HepG2 (cell line): ENCODE results near the gene TDP2. TPM values are rescaled to one million over a fixed set of nuclear protein-coding genes. Genes with fewer than 3 reads are reported as not detected.
A peak's percentile ranks its signal among the peaks of the same experiment; 100 is the strongest.

Experiments used
- ATAC-seq: fragments of 200-7000 bp; cut with Tn5 transposase; 3 replicates; pipeline ENCODE4 v1.9.1; 2020; ENCODE audit warnings: mild to moderate bottlenecking, moderate library complexity
- BruUV-seq: library from RNA; stranded (reverse); fragments of 400-500 nt; replicated peaks from 2 replicates; lab custom pipeline; 2021; lab: Mats Ljungman, UMichigan
- CTCF ChIA-PET: fragments of 300-600 bp; formaldehyde crosslinking; extraction: SDS; loops from one replicate; lab custom pipeline; 2021; ENCODE audit warnings: low total read pairs, inconsistent platforms, low intra/inter-chr PET ratio; lab: Yijun Ruan, JAX
- POLR2A ChIA-PET: fragments of 350-600 bp; sonication (Branson Sonifier 250); formaldehyde crosslinking; loops from one replicate; lab custom pipeline; 2020; ENCODE audit warnings: antibody characterized with exemption, inconsistent platforms; lab: Yijun Ruan, JAX
- DNase-seq: peaks from one replicate; pipeline ENCODE4 v3.0.0-alpha.2; 2015; ENCODE audit warnings: low spot score
- FAIRE-seq: peaks from 3 replicates; lab custom pipeline; 2011; peaks lifted over from hg19 to GRCh38; lab: Jason Lieb, UNC
- H2AFZ ChIP-seq: one replicate; pipeline ENCODE4 v1.6.1; 2011; ENCODE audit warnings: low read length, inconsistent platforms
- H3K27ac ChIP-seq: fragments of 300-600 bp; 3 replicates; pipeline ENCODE4 v1.8.0; 2011; ENCODE audit warnings: mixed run types, mild to moderate bottlenecking, mixed read lengths, low read length, inconsistent platforms; ENCODE audit not compliant: insufficient read depth; ENCODE audit errors: extremely low read length
- H3K27me3 ChIP-seq, 2 experiments: fragments of 200-600 bp in 1 of 2; 2 replicates in 1 of 2; 3 replicates in 1 of 2; pipeline versions ENCODE4 v1.6.0 to v1.8.0; 2011; ENCODE audit warnings: low read length in 2 of 2, mild to moderate bottlenecking in 2 of 2, moderate library complexity in 2 of 2, inconsistent platforms in 1 of 2; ENCODE audit not compliant: insufficient read depth in 2 of 2, control insufficient read depth in 1 of 2
- H3K36me3 ChIP-seq, 2 experiments: fragments of 200-600 bp in 1 of 2; replicated peaks in 1 of 2; 2 replicates in 1 of 2; 3 replicates in 1 of 2; pipeline versions ENCODE4 v1.5.1 to v1.8.0; 2011; ENCODE audit warnings: low read length in 2 of 2, inconsistent platforms in 1 of 2; ENCODE audit not compliant: insufficient read depth in 2 of 2, control insufficient read depth in 1 of 2
- H3K4me1 ChIP-seq: 2 replicates; pipeline ENCODE4 v1.5.1; 2012; ENCODE audit warnings: low read length, inconsistent platforms; ENCODE audit not compliant: insufficient read depth
- H3K4me2 ChIP-seq: 2 replicates; pipeline ENCODE4 v1.6.0; 2011; ENCODE audit warnings: low read depth, low read length, inconsistent platforms
- H3K4me3 ChIP-seq, 3 experiments: fragments of 200-600 bp in 1 of 3; sonication (generic), shearing (Covaris generic) in 1 of 3; replicated peaks in 1 of 3; 2 replicates each; pipeline ENCODE4 v1.5.1; 2011 to 2016; ENCODE audit warnings: low read length in 3 of 3, inconsistent platforms in 2 of 3, low read depth in 2 of 3, mild to moderate bottlenecking in 2 of 3, control low read depth in 1 of 3, mixed read lengths in 1 of 3; ENCODE audit not compliant: insufficient read depth in 1 of 3
- H3K79me2 ChIP-seq: one replicate; pipeline ENCODE4 v1.6.1; 2011; ENCODE audit warnings: low read length, inconsistent platforms; ENCODE audit not compliant: insufficient read depth
- H3K9ac ChIP-seq: 2 replicates; pipeline ENCODE4 v1.6.0; 2011; ENCODE audit warnings: mild to moderate bottlenecking, low read depth, low read length, inconsistent platforms; ENCODE audit not compliant: insufficient read depth
- H3K9me3 ChIP-seq: 2 replicates; pipeline ENCODE4 v1.5.1; 2012; ENCODE audit warnings: mild to moderate bottlenecking, low read length
- H4K20me1 ChIP-seq: 2 replicates; pipeline ENCODE4 v1.6.0; 2011; ENCODE audit warnings: inconsistent platforms, mild to moderate bottlenecking, low read length, moderate library complexity; ENCODE audit not compliant: insufficient read depth
- GATAD1 ChIP-seq: IDR thresholded peaks from 2 replicates; pipeline ENCODE4 v1.6.1; 2016; ENCODE audit warnings: missing genetic modification reagents, missing compliant biosample characterization
- IKZF1 ChIP-seq: fragments of 450-650 bp; IDR thresholded peaks from 2 replicates; pipeline ENCODE4 v1.7.1; 2016
- MATR3 ChIP-seq: sonication (generic); formaldehyde crosslinking; IDR thresholded peaks from 2 replicates; pipeline ENCODE4 v1.4.0; 2020; ENCODE audit warnings: missing genetic modification reagents
- NCOA1 ChIP-seq: sonication (generic); formaldehyde crosslinking; IDR thresholded peaks from 2 replicates; pipeline ENCODE4 v1.9.0; 2021; ENCODE audit warnings: missing genetic modification reagents
- PAX8 ChIP-seq: sonication (generic); formaldehyde crosslinking; IDR thresholded peaks from 2 replicates; pipeline ENCODE4 v1.8.0; 2022; ENCODE audit warnings: mild to moderate bottlenecking, missing genetic modification reagents, borderline replicate concordance
- PHF20 ChIP-seq: sonication (generic); formaldehyde crosslinking; IDR thresholded peaks from 2 replicates; pipeline ENCODE4 v1.5.0; 2020; ENCODE audit warnings: mild to moderate bottlenecking, missing genetic modification reagents
- REXO4 ChIP-seq: sonication (generic); formaldehyde crosslinking; IDR thresholded peaks from 2 replicates; pipeline ENCODE4 v1.8.0; 2022; ENCODE audit warnings: missing genetic modification reagents, mild to moderate bottlenecking, borderline replicate concordance
- SAP130 ChIP-seq: IDR thresholded peaks from 2 replicates; pipeline ENCODE4 v1.6.1; 2016; ENCODE audit warnings: low read depth
- ZNF367 ChIP-seq: sonication (generic); formaldehyde crosslinking; IDR thresholded peaks from 2 replicates; pipeline ENCODE4 v1.4.0; 2020; ENCODE audit warnings: missing genetic modification reagents, borderline replicate concordance
- ZNF549 ChIP-seq: sonication (generic); formaldehyde crosslinking; IDR thresholded peaks from 2 replicates; pipeline ENCODE4 v1.5.0; 2020; ENCODE audit warnings: missing genetic modification reagents
- ZNF672 ChIP-seq: sonication (generic); formaldehyde crosslinking; IDR thresholded peaks from 2 replicates; pipeline ENCODE4 v1.8.1; 2022; ENCODE audit warnings: missing genetic modification reagents
- ZNF839 ChIP-seq: sonication (generic); formaldehyde crosslinking; IDR thresholded peaks from 2 replicates; pipeline ENCODE4 v1.4.0; 2020; ENCODE audit warnings: missing genetic modification reagents, mild to moderate bottlenecking, borderline replicate concordance
- WGBS: methylation state at CpG from one replicate; pipeline ENCODE4 v1.1.6; 2017; ENCODE audit warnings: low lambda C conversion rate; 5-methylcytosine and 5-hydroxymethylcytosine counted together
- in situ Hi-C: cut with HindIII; loops from 2 replicates; pipeline ENCODE4 v1.10.0; 2017; ENCODE audit warnings: low pct_unique_long_range_greater_than_20kb; ENCODE audit not compliant: extremely low pct_ligation_motif_present
- intact Hi-C: fragments of 100-400 bp; cut with micrococcal nuclease; formaldehyde crosslinking; loops from one replicate; pipeline ENCODE4 v1.10.0; 2022; ENCODE audit not compliant: unreplicated experiment
- polyA plus RNA-seq, 8 experiments: library from polyadenylated mRNA; depleted of rRNA in 3 of 8; stranded (reverse) in 7 of 8; unstranded in 1 of 8; fragments of >200 nt; fragmentation: Illumina TruSeq in 4 of 8; extraction: Trizol in 4 of 8; gene quantifications; 2 replicates each; pipeline versions ENCODE4 v1.2.1 to v1.2.3, GENCODE V29; 2011 to 2016; ENCODE audit warnings: low read depth in 4 of 8, missing spikeins in 1 of 8, mixed read lengths in 1 of 8; ENCODE audit not compliant: insufficient read depth in 1 of 8
- total RNA-seq, 5 experiments: library from RNA; depleted of rRNA; stranded (reverse); fragments of >200 nt; fragmentation: Illumina TruSeq; extraction: Trizol; gene quantifications; 2 replicates each; pipeline ENCODE4 v1.2.3, GENCODE V29; 2016; ENCODE audit warnings: low read depth in 1 of 5
- TF ChIP-seq, protein P1 (sequence below): sonication (generic); formaldehyde crosslinking; IDR thresholded peaks from 2 replicates; pipeline ENCODE4 v1.5.0; 2020; ENCODE audit warnings: mild to moderate bottlenecking, missing genetic modification reagents, moderate library complexity

The TDP2 gene
- total and polyA plus RNA-seq, 2 of the 13 experiments (the other 11 are each of a cell fraction or from before 2014, with no cell fraction given) = 30.5 to 42.6 TPM

DNA sequence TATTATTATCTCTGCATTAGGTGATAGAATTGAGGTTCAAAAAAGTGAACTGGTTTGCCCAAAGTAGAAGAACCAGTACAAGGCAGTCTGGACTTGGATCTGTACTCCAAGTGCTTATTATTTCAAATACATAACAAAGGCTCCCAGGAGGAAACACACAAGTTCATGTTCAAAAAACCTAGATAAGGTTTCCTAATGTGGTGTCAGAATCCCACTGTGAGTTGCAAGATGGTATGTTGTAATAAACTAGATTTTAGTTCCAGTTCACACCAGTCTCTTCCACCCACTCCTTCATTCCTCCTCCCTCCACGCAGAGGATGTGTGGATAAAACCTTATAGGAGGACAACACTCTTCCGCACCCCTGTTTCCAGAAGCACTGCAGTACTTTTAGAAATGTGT lies 63.5 kb downstream of the TDP2 start:
- H3K9ac ChIP-seq = no peak overlapping the region
- peaks cover 0 to 3% of the 10 kb centered on the region in 2 experiments; a peak in 1 of 5 replicates for H3K27me3 ChIP-seq
- intact Hi-C loops = no loop called here
- no TSS peak for BruUV-seq
- no peak overlapping the region for H2AFZ ChIP-seq
- no peaks in the 10 kb centered on the region for H4K20me1 ChIP-seq
- FAIRE-seq (no peak), ATAC-seq (no peak), DNase-seq (no peak)
- H3K27ac ChIP-seq = no peak overlapping the region
- H3K4me2 ChIP-seq = no peak overlapping the region
- no peaks in the 10 kb centered on the region for H3K36me3 ChIP-seq
- WGBS = 48% methylated on average over 2 of the region's 2 CpGs
- H3K4me3 ChIP-seq = no peak overlapping the region
- CTCF ChIA-PET = no interaction called here
- H3K4me1 ChIP-seq = no peaks in the 10 kb centered on the region
- POLR2A ChIA-PET = no interaction called here
- in situ Hi-C loops = no loop called here
- TF ChIP-seq REXO4 (CRISPR knock-in tag) (no peak), ZNF839 (CRISPR knock-in tag) (no peak), ZNF549 (CRISPR knock-in tag) (no peak), MATR3 (CRISPR knock-in tag) (no peak)
- H3K9me3 ChIP-seq = no peaks in the 10 kb centered on the region
- no peaks in the 10 kb centered on the region for H3K79me2 ChIP-seq

- Histone ChIP-seq H3K9me3 (no peaks in the 10 kb centered on the region), H3K4me1 (no peaks in the 10 kb centered on the region), H3K4me2 (no peak overlapping the region), H3K36me3 (no peaks in the 10 kb centered on the region), H4K20me1 (no peaks in the 10 kb centered on the region), H3K79me2 (no peaks in the 10 kb centered on the region), H3K27me3 (peaks cover 0 to 3% of the 10 kb centered on the region in 2 experiments; a peak in 1 of 5 replicates), H3K27ac (no peak overlapping the region), H2AFZ (no peak overlapping the region), H3K9ac (no peak overlapping the region), H3K4me3 (no peak overlapping the region)
- POLR2A ChIA-PET = no interaction called here
- TF ChIP-seq NCOA1 (CRISPR knock-in tag) (no peak), PHF20 (no peak), SAP130 (CRISPR knock-in tag) (no peak), ZNF367 (CRISPR knock-in tag) (no peak), ZNF672 (CRISPR knock-in tag) (no peak), IKZF1 (no peak), GATAD1 (CRISPR knock-in tag) (no peak), PAX8 (CRISPR knock-in tag) (no peak)
- TF ChIP-seq, protein P1, sequence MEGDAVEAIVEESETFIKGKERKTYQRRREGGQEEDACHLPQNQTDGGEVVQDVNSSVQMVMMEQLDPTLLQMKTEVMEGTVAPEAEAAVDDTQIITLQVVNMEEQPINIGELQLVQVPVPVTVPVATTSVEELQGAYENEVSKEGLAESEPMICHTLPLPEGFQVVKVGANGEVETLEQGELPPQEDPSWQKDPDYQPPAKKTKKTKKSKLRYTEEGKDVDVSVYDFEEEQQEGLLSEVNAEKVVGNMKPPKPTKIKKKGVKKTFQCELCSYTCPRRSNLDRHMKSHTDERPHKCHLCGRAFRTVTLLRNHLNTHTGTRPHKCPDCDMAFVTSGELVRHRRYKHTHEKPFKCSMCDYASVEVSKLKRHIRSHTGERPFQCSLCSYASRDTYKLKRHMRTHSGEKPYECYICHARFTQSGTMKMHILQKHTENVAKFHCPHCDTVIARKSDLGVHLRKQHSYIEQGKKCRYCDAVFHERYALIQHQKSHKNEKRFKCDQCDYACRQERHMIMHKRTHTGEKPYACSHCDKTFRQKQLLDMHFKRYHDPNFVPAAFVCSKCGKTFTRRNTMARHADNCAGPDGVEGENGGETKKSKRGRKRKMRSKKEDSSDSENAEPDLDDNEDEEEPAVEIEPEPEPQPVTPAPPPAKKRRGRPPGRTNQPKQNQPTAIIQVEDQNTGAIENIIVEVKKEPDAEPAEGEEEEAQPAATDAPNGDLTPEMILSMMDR (CRISPR knock-in tag) = peak; percentile 42
- WGBS = 28% methylated on average over 4 of the region's 4 CpGs
- intact Hi-C loops = no loop called here
- CTCF ChIA-PET = no interaction called here
- in situ Hi-C loops = no loop called here
- no peak for DNase-seq
- ATAC-seq = no peak
- BruUV-seq = no TSS peak
- FAIRE-seq = no peak
Observed at GRCh38 chr6:24600903-24601302, 65.8 kb downstream of the TDP2 start.
